ENCODE results near the gene RAB35. TPM values are rescaled to one million over a fixed set of nuclear protein-coding genes. Genes with fewer than 3 reads are reported as not detected.
"Not testable (repeated sequence)": the region's sequence is repeated elsewhere in the genome, so short reads cannot be mapped to it uniquely, and the experiment has no call there.

Gene RAB35
- total and polyA plus RNA-seq, 2 donors from 2014 or later = 23.2 to 56.1 TPM

DNA sequence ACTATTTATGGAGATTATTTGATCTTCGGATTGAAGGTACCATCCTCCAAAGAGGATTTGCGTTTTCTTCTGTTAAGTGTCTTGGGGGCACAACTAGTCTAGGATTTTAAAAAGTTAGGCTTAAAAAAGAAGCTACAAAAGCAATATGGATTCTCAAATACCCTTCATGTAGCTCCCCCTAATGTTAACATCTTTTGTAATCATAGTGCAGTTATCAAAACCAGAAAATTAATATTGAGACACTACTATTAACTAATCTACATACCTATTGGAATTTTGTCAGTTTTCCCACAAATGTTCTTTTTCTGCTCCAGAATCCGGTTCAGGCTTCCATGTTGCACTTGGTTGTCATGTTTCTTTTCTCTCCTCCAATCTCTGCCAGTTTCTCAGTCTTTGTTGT, 65.0 kb downstream of the RAB35 start:
- Histone ChIP-seq H3K27me3 (ENCODE audit: control insufficient read depth, insufficient read depth, low read length) (no peaks in the 10 kb centered on the region), H3K9me3 (ENCODE audit: control insufficient read depth in 2 of 3, insufficient read depth in 1 of 3, low read length in 3 of 3) (no peaks in the 10 kb centered on the region), H3K4me1 (ENCODE audit: control insufficient read depth in 2 of 3, insufficient read depth in 2 of 3, low read depth in 1 of 3, low read length in 3 of 3) (no peaks in the 10 kb centered on the region), H3K27ac (ENCODE audit: low read depth in 2 of 2, low read length in 2 of 2) (no peak overlapping the region), H3K4me3 (ENCODE audit: low read length in 3 of 3) (no peak overlapping the region), H3K9ac (ENCODE audit: low read length in 3 of 3) (no peak overlapping the region), H3K36me3 (ENCODE audit: control insufficient read depth in 2 of 3, insufficient read depth in 3 of 3, low read length in 3 of 3) (peaks cover 0 to 6% (median 2%) of the 10 kb centered on the region in 3 donors)
- TF ChIP-seq CTCF (IDR thresholded peaks at IDR 0.05; ENCODE audit: borderline replicate concordance, extremely low read depth, insufficient read depth) = no peak
- DNase-seq = no peak
- intact Hi-C loops (cut with DNase I) = no loop called here
- no peak for FAIRE-seq

GRCh38 chr12:120049426-120049825, 67.1 kb downstream of the RAB35 start:
- no peak for TF ChIP-seq CTCF (IDR thresholded peaks at IDR 0.05; ENCODE audit: borderline replicate concordance, extremely low read depth, insufficient read depth)
- no peak for DNase-seq
- H3K4me3 ChIP-seq (ENCODE audit: low read length in 3 of 3) = no peak overlapping the region
- no peak overlapping the region for H3K27ac ChIP-seq (ENCODE audit: low read depth in 2 of 2, low read length in 2 of 2)
- H3K36me3 ChIP-seq (ENCODE audit: control insufficient read depth in 2 of 3, insufficient read depth in 3 of 3, low read length in 3 of 3) = peaks cover 0 to 6% (median 2%) of the 10 kb centered on the region in 3 donors
- intact Hi-C loops (cut with DNase I) = no loop called here
- H3K9me3 ChIP-seq (ENCODE audit: control insufficient read depth in 2 of 3, insufficient read depth in 1 of 3, low read length in 3 of 3) = no peaks in the 10 kb centered on the region
- no peak overlapping the region for H3K9ac ChIP-seq (ENCODE audit: low read length in 3 of 3)
- no peaks in the 10 kb centered on the region for H3K4me1 ChIP-seq (ENCODE audit: control insufficient read depth in 2 of 3, insufficient read depth in 2 of 3, low read depth in 1 of 3, low read length in 3 of 3)
- H3K27me3 ChIP-seq (ENCODE audit: control insufficient read depth, insufficient read depth, low read length) = no peaks in the 10 kb centered on the region
- FAIRE-seq = no peak

DNA sequence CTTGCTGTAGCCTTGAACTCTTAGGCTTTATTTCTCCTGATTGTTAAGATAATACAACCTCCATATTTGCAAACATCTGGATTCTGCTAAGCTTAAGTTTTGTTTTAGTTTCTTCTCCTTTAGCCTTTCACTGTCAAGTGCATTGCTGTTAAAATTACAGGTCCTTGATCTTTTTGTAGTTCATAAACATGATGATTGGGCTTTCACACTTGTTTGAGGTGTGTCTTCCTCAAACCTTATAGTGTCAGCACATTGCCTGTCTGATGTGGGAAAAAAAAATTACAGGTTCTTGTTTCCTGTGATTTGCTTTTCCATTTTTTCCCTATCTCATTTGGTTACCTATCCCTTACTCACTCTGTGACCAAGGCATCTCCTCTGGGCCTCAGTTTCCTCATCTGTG, 68.3 kb downstream of the RAB35 start:
- DNase-seq (no peak), FAIRE-seq (no peak)
- Histone ChIP-seq H3K36me3 (ENCODE audit: control insufficient read depth in 2 of 3, insufficient read depth in 3 of 3, low read length in 3 of 3) (peaks cover 0 to 6% (median 2%) of the 10 kb centered on the region in 3 donors), H3K9ac (ENCODE audit: low read length in 3 of 3) (no peak overlapping the region), H3K27me3 (ENCODE audit: control insufficient read depth, insufficient read depth, low read length) (no peaks in the 10 kb centered on the region), H3K27ac (ENCODE audit: low read depth in 2 of 2, low read length in 2 of 2) (no peak overlapping the region), H3K9me3 (ENCODE audit: control insufficient read depth in 2 of 3, insufficient read depth in 1 of 3, low read length in 3 of 3) (no peaks in the 10 kb centered on the region), H3K4me3 (ENCODE audit: low read length in 3 of 3) (no peak overlapping the region), H3K4me1 (ENCODE audit: control insufficient read depth in 2 of 3, insufficient read depth in 2 of 3, low read depth in 1 of 3, low read length in 3 of 3) (no peaks in the 10 kb centered on the region)
- no peak for TF ChIP-seq CTCF (IDR thresholded peaks at IDR 0.05; ENCODE audit: borderline replicate concordance, extremely low read depth, insufficient read depth)
- intact Hi-C loops (cut with DNase I) = no loop called here

- no peak for DNase-seq
- no peak overlapping the region for H3K4me3 ChIP-seq (ENCODE audit: low read length in 3 of 3)
- no peak for TF ChIP-seq CTCF (IDR thresholded peaks at IDR 0.05; ENCODE audit: borderline replicate concordance, extremely low read depth, insufficient read depth)
- no peaks in the 10 kb centered on the region for H3K9me3 ChIP-seq (ENCODE audit: control insufficient read depth in 2 of 3, insufficient read depth in 1 of 3, low read length in 3 of 3)
- H3K27ac ChIP-seq (ENCODE audit: low read depth in 2 of 2, low read length in 2 of 2) = no peak overlapping the region
- FAIRE-seq = no peak
- H3K4me1 ChIP-seq (ENCODE audit: control insufficient read depth in 2 of 3, insufficient read depth in 2 of 3, low read depth in 1 of 3, low read length in 3 of 3) = no peaks in the 10 kb centered on the region
- no peak overlapping the region for H3K9ac ChIP-seq (ENCODE audit: low read length in 3 of 3)
- H3K27me3 ChIP-seq (ENCODE audit: control insufficient read depth, insufficient read depth, low read length) = no peaks in the 10 kb centered on the region
- intact Hi-C loops (cut with DNase I) = no loop called here
- H3K36me3 ChIP-seq (ENCODE audit: control insufficient read depth in 2 of 3, insufficient read depth in 3 of 3, low read length in 3 of 3) = peaks cover 0 to 7% (median 2%) of the 10 kb centered on the region in 3 donors
Measured at GRCh38 chr12:120047072-120047471, 69.5 kb downstream of the RAB35 start.

- H3K4me3 ChIP-seq (ENCODE audit: low read length in 3 of 3); DNase-seq; H3K4me1 ChIP-seq (ENCODE audit: control insufficient read depth in 2 of 3, insufficient read depth in 2 of 3, low read depth in 1 of 3, low read length in 3 of 3); H3K27me3 ChIP-seq (ENCODE audit: control insufficient read depth, insufficient read depth, low read length); FAIRE-seq; H3K36me3 ChIP-seq (ENCODE audit: control insufficient read depth in 2 of 3, insufficient read depth in 3 of 3, low read length in 3 of 3); intact Hi-C loops (cut with DNase I); H3K9ac ChIP-seq (ENCODE audit: low read length in 3 of 3); H3K9me3 ChIP-seq (ENCODE audit: control insufficient read depth in 2 of 3, insufficient read depth in 1 of 3, low read length in 3 of 3); H3K27ac ChIP-seq (ENCODE audit: low read depth in 2 of 2, low read length in 2 of 2): not testable (repeated sequence)
Measured at GRCh38 chr12:120045367-120045766, 71.2 kb downstream of the RAB35 start.
